Panc1 (cell line): ENCODE data around the gene XKR7. TPM values are rescaled to one million over a fixed set of nuclear protein-coding genes. Genes with fewer than 3 reads are reported as not detected.

Source experiments
- ATAC-seq: fragments of 200-7000 bp; cut with Tn5 transposase; 2 replicates; pipeline ENCODE4 v1.9.1; 2020; ENCODE audit warnings: mild to moderate bottlenecking, moderate library complexity
- BruUV-seq: library from RNA; stranded (reverse); fragments of 400-500 nt; replicated peaks from 2 replicates; lab custom pipeline; 2021; lab: Mats Ljungman, UMichigan
- CTCF ChIA-PET: fragments of 300-600 bp; sonication (Branson Sonifier 250); formaldehyde crosslinking; loops from one replicate; lab custom pipeline; 2022; ENCODE audit warnings: antibody characterized with exemption; lab: Charles Lee
- POLR2A ChIA-PET: fragments of 300-600 bp; sonication (Branson Sonifier 250); formaldehyde crosslinking; loops from one replicate; lab custom pipeline; 2022; ENCODE audit warnings: antibody characterized with exemption; lab: Charles Lee
- DNase-seq: peaks from one replicate; pipeline ENCODE4 v3.0.0-alpha.2; 2010; ENCODE audit warnings: low read depth, low spot score
- H3K27ac ChIP-seq: 2 replicates; pipeline ENCODE4 v1.5.1; 2011; ENCODE audit warnings: mild to moderate bottlenecking, low read length, inconsistent platforms
- H3K27me3 ChIP-seq: fragments of 200-500 bp; sonication (Bioruptor generic); 2 replicates; pipeline ENCODE4 v1.6.0; 2014; ENCODE audit warnings: low read length, inconsistent platforms; ENCODE audit not compliant: control insufficient read depth, insufficient read depth
- H3K36me3 ChIP-seq: fragments of 200-500 bp; sonication (Bioruptor generic); 2 replicates; pipeline ENCODE4 v1.5.1; 2014; ENCODE audit warnings: inconsistent platforms, mild to moderate bottlenecking, low read length, moderate library complexity; ENCODE audit not compliant: control insufficient read depth, insufficient read depth
- H3K4me1 ChIP-seq: 2 replicates; pipeline ENCODE4 v1.5.1; 2011; ENCODE audit warnings: inconsistent platforms, mild to moderate bottlenecking, low read length, moderate library complexity; ENCODE audit not compliant: control insufficient read depth, insufficient read depth
- H3K4me3 ChIP-seq, 2 experiments: 2 replicates each; pipeline ENCODE4 v1.5.1; 2011 to 2012; ENCODE audit warnings: low read depth in 2 of 2, low read length in 2 of 2, mild to moderate bottlenecking in 2 of 2, inconsistent platforms in 1 of 2, moderate library complexity in 1 of 2
- H3K9me3 ChIP-seq: fragments of 200-500 bp; sonication (Bioruptor generic); 2 replicates; pipeline ENCODE4 v1.5.1; 2014; ENCODE audit warnings: low read depth, mild to moderate bottlenecking, inconsistent platforms, low read length, moderate library complexity; ENCODE audit not compliant: control insufficient read depth, insufficient read depth
- POLR2AphosphoS5 ChIP-seq: IDR thresholded peaks from 2 replicates; pipeline ENCODE4 v1.6.1; 2012; ENCODE audit warnings: mild to moderate bottlenecking, low read depth, low read length, moderate library complexity
- SIN3A ChIP-seq: IDR thresholded peaks from 2 replicates; pipeline ENCODE4 v1.6.1; 2012; ENCODE audit warnings: low read depth, mild to moderate bottlenecking, low read length, moderate library complexity, borderline replicate concordance; ENCODE audit not compliant: insufficient read depth
- TCF7L2 ChIP-seq: IDR thresholded peaks from 2 replicates; pipeline ENCODE4 v1.6.1; 2011; ENCODE audit warnings: mild to moderate bottlenecking, low read depth, low read length, inconsistent platforms
- in situ Hi-C: cut with HindIII; loops from 2 replicates; pipeline ENCODE4 v1.10.0; 2016; ENCODE audit warnings: low sequenced_read_pairs, low pct_unique_long_range_greater_than_20kb
- intact Hi-C: fragments of 100-400 bp; cut with micrococcal nuclease; formaldehyde crosslinking; loops from one replicate; pipeline ENCODE4 v1.10.0; 2022; ENCODE audit not compliant: unreplicated experiment
- total RNA-seq: library from RNA; stranded (reverse); gene quantifications from one replicate; pipeline ENCODE4 v1.2.1, GENCODE V29; 2021; ENCODE audit not compliant: unreplicated experiment
- TF ChIP-seq, protein P1 (sequence below), 2 experiments: IDR thresholded peaks; 2 replicates each; pipeline ENCODE4 v1.6.1; 2011 to 2012; ENCODE audit warnings: low read depth in 2 of 2, control low read depth in 1 of 2, low read length in 1 of 2, mild to moderate bottlenecking in 1 of 2, moderate library complexity in 1 of 2; ENCODE audit not compliant: insufficient read depth in 1 of 2
- TF ChIP-seq, protein P2 (sequence below): fragments of 450-650 bp; IDR thresholded peaks from 2 replicates; pipeline ENCODE4 v1.5.1; 2017; ENCODE audit warnings: mild to moderate bottlenecking

Gene XKR7
- total RNA-seq, 1 experiment from 2014 or later = 6.2 TPM

DNA sequence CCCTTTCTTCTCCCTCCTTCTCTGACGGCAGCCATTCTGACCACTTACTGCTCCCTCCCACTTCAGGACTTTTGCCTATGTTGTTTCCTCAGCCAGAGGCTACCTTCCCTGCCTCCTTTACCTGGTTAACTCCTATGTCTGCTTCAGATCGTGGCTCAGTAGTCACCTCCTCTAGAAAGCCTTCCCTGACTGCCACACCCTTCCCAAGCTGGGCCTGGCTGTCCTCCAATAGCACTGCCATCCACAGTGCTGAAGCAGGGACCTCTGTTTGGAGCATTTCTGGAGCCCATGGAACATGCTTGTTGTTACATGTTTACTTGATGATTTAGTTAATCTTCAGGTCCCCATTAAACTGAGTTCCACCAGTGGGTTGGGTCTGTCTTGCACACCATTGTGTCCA lies 13.8 kb downstream of the XKR7 start:
- CTCF ChIA-PET = no interaction called here
- no peaks in the 10 kb centered on the region for H3K9me3 ChIP-seq
- peaks cover 29% of the 10 kb centered on the region for H3K4me1 ChIP-seq
- no peak overlapping the region for H3K4me3 ChIP-seq
- in situ Hi-C loops (no loop called here), intact Hi-C loops (no loop called here)
- TF ChIP-seq, protein P1, sequence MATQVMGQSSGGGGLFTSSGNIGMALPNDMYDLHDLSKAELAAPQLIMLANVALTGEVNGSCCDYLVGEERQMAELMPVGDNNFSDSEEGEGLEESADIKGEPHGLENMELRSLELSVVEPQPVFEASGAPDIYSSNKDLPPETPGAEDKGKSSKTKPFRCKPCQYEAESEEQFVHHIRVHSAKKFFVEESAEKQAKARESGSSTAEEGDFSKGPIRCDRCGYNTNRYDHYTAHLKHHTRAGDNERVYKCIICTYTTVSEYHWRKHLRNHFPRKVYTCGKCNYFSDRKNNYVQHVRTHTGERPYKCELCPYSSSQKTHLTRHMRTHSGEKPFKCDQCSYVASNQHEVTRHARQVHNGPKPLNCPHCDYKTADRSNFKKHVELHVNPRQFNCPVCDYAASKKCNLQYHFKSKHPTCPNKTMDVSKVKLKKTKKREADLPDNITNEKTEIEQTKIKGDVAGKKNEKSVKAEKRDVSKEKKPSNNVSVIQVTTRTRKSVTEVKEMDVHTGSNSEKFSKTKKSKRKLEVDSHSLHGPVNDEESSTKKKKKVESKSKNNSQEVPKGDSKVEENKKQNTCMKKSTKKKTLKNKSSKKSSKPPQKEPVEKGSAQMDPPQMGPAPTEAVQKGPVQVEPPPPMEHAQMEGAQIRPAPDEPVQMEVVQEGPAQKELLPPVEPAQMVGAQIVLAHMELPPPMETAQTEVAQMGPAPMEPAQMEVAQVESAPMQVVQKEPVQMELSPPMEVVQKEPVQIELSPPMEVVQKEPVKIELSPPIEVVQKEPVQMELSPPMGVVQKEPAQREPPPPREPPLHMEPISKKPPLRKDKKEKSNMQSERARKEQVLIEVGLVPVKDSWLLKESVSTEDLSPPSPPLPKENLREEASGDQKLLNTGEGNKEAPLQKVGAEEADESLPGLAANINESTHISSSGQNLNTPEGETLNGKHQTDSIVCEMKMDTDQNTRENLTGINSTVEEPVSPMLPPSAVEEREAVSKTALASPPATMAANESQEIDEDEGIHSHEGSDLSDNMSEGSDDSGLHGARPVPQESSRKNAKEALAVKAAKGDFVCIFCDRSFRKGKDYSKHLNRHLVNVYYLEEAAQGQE (IDR thresholded peaks at IDR 0.05; ENCODE audit: insufficient read depth in 1 of 2, low read depth in 2 of 2, low read length in 1 of 2) = peak in 1 of 2 experiments; percentile 54; a peak in 1 of 4 replicates
- no peak for TF ChIP-seq TCF7L2
- TF ChIP-seq, protein P2, sequence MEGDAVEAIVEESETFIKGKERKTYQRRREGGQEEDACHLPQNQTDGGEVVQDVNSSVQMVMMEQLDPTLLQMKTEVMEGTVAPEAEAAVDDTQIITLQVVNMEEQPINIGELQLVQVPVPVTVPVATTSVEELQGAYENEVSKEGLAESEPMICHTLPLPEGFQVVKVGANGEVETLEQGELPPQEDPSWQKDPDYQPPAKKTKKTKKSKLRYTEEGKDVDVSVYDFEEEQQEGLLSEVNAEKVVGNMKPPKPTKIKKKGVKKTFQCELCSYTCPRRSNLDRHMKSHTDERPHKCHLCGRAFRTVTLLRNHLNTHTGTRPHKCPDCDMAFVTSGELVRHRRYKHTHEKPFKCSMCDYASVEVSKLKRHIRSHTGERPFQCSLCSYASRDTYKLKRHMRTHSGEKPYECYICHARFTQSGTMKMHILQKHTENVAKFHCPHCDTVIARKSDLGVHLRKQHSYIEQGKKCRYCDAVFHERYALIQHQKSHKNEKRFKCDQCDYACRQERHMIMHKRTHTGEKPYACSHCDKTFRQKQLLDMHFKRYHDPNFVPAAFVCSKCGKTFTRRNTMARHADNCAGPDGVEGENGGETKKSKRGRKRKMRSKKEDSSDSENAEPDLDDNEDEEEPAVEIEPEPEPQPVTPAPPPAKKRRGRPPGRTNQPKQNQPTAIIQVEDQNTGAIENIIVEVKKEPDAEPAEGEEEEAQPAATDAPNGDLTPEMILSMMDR = no peak
- ATAC-seq (no peak), DNase-seq (no peak)
- no peaks in the 10 kb centered on the region for H3K36me3 ChIP-seq
- no peaks in the 10 kb centered on the region for H3K27me3 ChIP-seq
- peak overlapping the region; percentile 41; the same call in 1 of the 2 replicates for H3K27ac ChIP-seq
- no TSS peak for BruUV-seq
- POLR2A ChIA-PET = no interaction called here

DNA sequence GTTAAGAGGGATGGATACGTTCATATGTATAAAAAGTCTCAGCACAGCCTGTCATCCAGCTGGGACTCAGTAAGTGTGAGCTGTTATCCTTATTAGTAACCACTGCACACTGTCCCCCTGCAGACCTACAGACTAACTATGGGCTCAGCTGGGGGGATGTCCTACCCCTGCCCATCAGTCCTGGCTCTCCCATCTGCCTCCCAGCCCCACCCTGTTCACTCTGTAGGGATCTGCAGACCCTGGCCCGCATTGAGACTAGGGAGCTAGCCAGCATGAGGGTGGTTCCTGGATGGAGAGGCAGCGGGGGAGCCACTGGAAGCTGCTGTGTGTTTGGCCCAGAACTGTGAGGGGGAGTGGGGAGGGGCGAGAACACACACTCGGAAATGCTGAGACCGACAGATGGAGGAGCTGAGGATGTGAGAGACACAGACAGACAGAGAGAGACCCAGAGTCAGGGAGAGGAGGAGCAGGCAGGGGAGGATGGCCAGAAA lies 17.1 kb downstream of the XKR7 start:
- Histone ChIP-seq H3K27ac (peak overlapping the region; percentile 62), H3K4me3 (no peak overlapping the region), H3K36me3 (no peaks in the 10 kb centered on the region), H3K27me3 (no peaks in the 10 kb centered on the region), H3K4me1 (peaks cover 33% of the 10 kb centered on the region), H3K9me3 (no peaks in the 10 kb centered on the region)
- ChIA-PET POLR2A (interaction anchor here (0.6 to 1.3 kb wide), 4 partner anchors 17 to 262 kb away, joined by 3 to 6 read pairs (median 3); no protein-coding TSS in a partner anchor), CTCF (interaction anchor here (0.8 kb wide), 1 partner anchor 162 kb away, joined by 3 read pairs; no protein-coding TSS in a partner anchor)
- intact Hi-C loops (no loop called here), in situ Hi-C loops (no loop called here)
- DNase-seq = no peak
- no TSS peak for BruUV-seq
- TF ChIP-seq TCF7L2 (no peak), SIN3A (no peak), POLR2AphosphoS5 (no peak)
- TF ChIP-seq, protein P1 (IDR thresholded peaks at IDR 0.05; ENCODE audit: insufficient read depth in 1 of 2, low read depth in 2 of 2, low read length in 1 of 2) = no peak
- TF ChIP-seq, protein P2 = no peak
- peak; percentile 51 for ATAC-seq
